PC-9 (cell line): ENCODE results near the gene EXOC4. TPM values are rescaled to one million over a fixed set of nuclear protein-coding genes. Genes with fewer than 3 reads are reported as not detected.

ENCODE experiments used
- BruUV-seq: library from RNA; stranded (reverse); fragments of 400-500 nt; replicated peaks from 2 replicates; lab custom pipeline; 2021; lab: Mats Ljungman, UMichigan
- CTCF ChIA-PET: fragments of 300-600 bp; sonication (Branson Sonifier 250); formaldehyde crosslinking; loops from one replicate; lab custom pipeline; 2022; ENCODE audit warnings: antibody characterized with exemption; lab: Charles Lee
- POLR2A ChIA-PET: fragments of 300-600 bp; sonication (Branson Sonifier 250); formaldehyde crosslinking; loops from one replicate; lab custom pipeline; 2022; ENCODE audit warnings: antibody characterized with exemption; ENCODE audit not compliant: unreplicated experiment; lab: Charles Lee
- DNase-seq, 2 experiments: peaks; one replicate each; pipeline versions ENCODE4 v3.0.0 to v3.0.0-alpha.2; 2015 to 2022; ENCODE audit warnings: mixed read lengths in 1 of 2
- H2AFZ ChIP-seq: fragments of 200-600 bp; sonication (generic); 2 replicates; pipeline ENCODE4 v1.8.1; 2017; ENCODE audit warnings: antibody characterized with exemption
- H3F3A ChIP-seq: fragments of 200-600 bp; sonication (generic); 2 replicates; pipeline ENCODE4 v1.8.1; 2017; ENCODE audit warnings: antibody characterized with exemption, mild to moderate bottlenecking, low read depth; ENCODE audit not compliant: insufficient read depth
- H3K27ac ChIP-seq: fragments of 200-600 bp; sonication (generic); 2 replicates; pipeline ENCODE4 v1.6.1; 2016; ENCODE audit warnings: mixed run types
- H3K27me3 ChIP-seq: fragments of 200-600 bp; sonication (generic); 2 replicates; pipeline ENCODE4 v1.6.1; 2016; ENCODE audit warnings: low read depth, mixed run types; ENCODE audit not compliant: insufficient read depth
- H3K36me3 ChIP-seq: fragments of 200-600 bp; sonication (generic); 2 replicates; pipeline ENCODE4 v1.6.1; 2016; ENCODE audit warnings: low read depth, mixed run types
- H3K4me1 ChIP-seq: fragments of 200-600 bp; sonication (generic); replicated peaks from 2 replicates; pipeline ENCODE4 v1.6.1; 2016; ENCODE audit warnings: mixed run types; ENCODE audit not compliant: insufficient read depth
- H3K4me2 ChIP-seq: fragments of 200-600 bp; sonication (generic); 2 replicates; pipeline ENCODE4 v1.6.1; 2017; ENCODE audit warnings: mixed run types
- H3K4me3 ChIP-seq: fragments of 200-600 bp; sonication (generic); 2 replicates; pipeline ENCODE4 v1.6.1; 2016; ENCODE audit warnings: mixed run types
- H3K79me2 ChIP-seq: fragments of 200-600 bp; sonication (generic); 2 replicates; pipeline ENCODE4 v1.6.1; 2017; ENCODE audit warnings: low read depth, mixed run types
- H3K9me2 ChIP-seq: fragments of 200-600 bp; sonication (generic); 2 replicates; pipeline ENCODE4 v1.8.1; 2017; ENCODE audit warnings: mild to moderate bottlenecking; ENCODE audit not compliant: insufficient read depth
- H3K9me3 ChIP-seq: fragments of 200-600 bp; sonication (generic); 2 replicates; pipeline ENCODE4 v1.8.1; 2016; ENCODE audit warnings: low read depth; ENCODE audit not compliant: insufficient read depth
- H4K20me1 ChIP-seq: fragments of 200-600 bp; sonication (generic); 2 replicates; pipeline ENCODE4 v1.8.1; 2017; ENCODE audit not compliant: insufficient read depth
- EZH2 ChIP-seq: fragments of 200-600 bp; sonication (generic); IDR thresholded peaks from 2 replicates; pipeline ENCODE4 v1.8.0; 2017; ENCODE audit warnings: antibody characterized with exemption, low read depth
- intact Hi-C: fragments of 100-400 bp; cut with micrococcal nuclease; formaldehyde crosslinking; loops from one replicate; pipeline ENCODE4 v1.10.0; 2022; ENCODE audit not compliant: unreplicated experiment
- total RNA-seq: library from RNA; stranded (reverse); gene quantifications from 2 replicates; pipeline ENCODE4 v1.2.3, GENCODE V29; 2021
- TF ChIP-seq, protein P1 (sequence below): fragments of 200-600 bp; sonication (generic); conservative IDR thresholded peaks from 2 replicates; pipeline ENCODE4 v1.6.1; 2017; ENCODE audit warnings: mixed run types, antibody characterized with exemption, mild to moderate bottlenecking, moderate library complexity

EXOC4 gene
- total RNA-seq, 1 experiment from 2014 or later: 101 TPM

DNA sequence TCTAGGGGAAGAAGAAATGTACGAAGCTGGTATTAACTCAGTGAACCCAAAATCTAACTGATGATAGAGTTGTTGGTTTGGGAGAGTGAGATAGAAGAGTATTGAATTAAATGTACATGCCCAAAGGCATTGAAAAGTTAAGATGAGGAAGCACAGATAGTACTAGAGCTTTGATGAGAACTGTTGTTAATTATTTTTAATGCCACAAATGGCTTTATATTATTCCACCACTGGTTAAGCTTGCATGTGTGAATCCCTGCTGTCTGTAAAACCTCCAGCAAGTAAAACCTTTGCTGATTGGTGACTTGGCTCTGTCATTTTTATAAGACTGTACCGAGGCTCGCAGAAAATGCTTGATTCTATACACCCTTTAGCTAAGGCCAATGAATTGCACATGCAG lies 491.6 kb downstream of the EXOC4 start:
- Histone ChIP-seq H3K9me3 (no peaks in the 10 kb centered on the region), H3K27ac (no peak overlapping the region), H3F3A (no peaks in the 10 kb centered on the region), H3K4me2 (no peak overlapping the region), H3K4me1 (no peaks in the 10 kb centered on the region), H4K20me1 (no peaks in the 10 kb centered on the region), H3K4me3 (no peak overlapping the region), H3K27me3 (no peaks in the 10 kb centered on the region), H3K9me2 (no peaks in the 10 kb centered on the region; the same call in 1 of the 2 replicates), H3K36me3 (no peaks in the 10 kb centered on the region), H2AFZ (no peak overlapping the region), H3K79me2 (no peaks in the 10 kb centered on the region)
- ChIA-PET CTCF (no interaction called here), POLR2A (no interaction called here)
- no peak for TF ChIP-seq EZH2
- TF ChIP-seq, protein P1, sequence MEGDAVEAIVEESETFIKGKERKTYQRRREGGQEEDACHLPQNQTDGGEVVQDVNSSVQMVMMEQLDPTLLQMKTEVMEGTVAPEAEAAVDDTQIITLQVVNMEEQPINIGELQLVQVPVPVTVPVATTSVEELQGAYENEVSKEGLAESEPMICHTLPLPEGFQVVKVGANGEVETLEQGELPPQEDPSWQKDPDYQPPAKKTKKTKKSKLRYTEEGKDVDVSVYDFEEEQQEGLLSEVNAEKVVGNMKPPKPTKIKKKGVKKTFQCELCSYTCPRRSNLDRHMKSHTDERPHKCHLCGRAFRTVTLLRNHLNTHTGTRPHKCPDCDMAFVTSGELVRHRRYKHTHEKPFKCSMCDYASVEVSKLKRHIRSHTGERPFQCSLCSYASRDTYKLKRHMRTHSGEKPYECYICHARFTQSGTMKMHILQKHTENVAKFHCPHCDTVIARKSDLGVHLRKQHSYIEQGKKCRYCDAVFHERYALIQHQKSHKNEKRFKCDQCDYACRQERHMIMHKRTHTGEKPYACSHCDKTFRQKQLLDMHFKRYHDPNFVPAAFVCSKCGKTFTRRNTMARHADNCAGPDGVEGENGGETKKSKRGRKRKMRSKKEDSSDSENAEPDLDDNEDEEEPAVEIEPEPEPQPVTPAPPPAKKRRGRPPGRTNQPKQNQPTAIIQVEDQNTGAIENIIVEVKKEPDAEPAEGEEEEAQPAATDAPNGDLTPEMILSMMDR: no peak
- DNase-seq: no peak
- intact Hi-C loops: no loop called here
- no TSS peak for BruUV-seq

DNA sequence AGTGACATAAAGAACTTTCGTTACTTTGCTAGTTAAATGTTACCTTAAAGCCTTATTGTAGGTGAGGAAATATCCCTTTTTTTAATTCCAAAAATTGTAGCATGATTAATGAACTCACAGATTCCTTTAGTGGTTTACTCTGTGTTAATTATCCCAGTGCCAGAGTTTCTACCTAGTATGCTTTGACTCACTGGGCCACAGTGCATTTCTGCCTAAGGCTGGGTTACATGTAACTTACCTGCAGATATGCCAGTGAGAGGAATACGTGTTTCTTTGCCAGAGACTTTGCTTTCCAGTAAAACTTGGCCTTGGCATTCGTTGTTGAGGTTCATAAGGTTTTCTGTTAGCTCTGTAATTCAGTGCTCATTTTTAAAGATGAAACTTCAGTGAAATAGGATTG lies 493.4 kb downstream of the EXOC4 start:
- H4K20me1 ChIP-seq: no peaks in the 10 kb centered on the region
- H3F3A ChIP-seq: no peaks in the 10 kb centered on the region
- H3K9me3 ChIP-seq: no peaks in the 10 kb centered on the region
- H3K27me3 ChIP-seq: no peaks in the 10 kb centered on the region
- ChIA-PET CTCF (interaction anchor here (0.6 kb wide), 1 partner anchor 940 kb away, joined by 3 read pairs; no protein-coding TSS in a partner anchor), POLR2A (interaction anchor here (0.6 kb wide), 1 partner anchor 142 kb away, joined by 5 read pairs; no protein-coding TSS in a partner anchor)
- BruUV-seq: no TSS peak
- TF ChIP-seq, protein P1: no peak
- no peak for TF ChIP-seq EZH2
- H2AFZ ChIP-seq: no peak overlapping the region
- H3K36me3 ChIP-seq: no peaks in the 10 kb centered on the region
- H3K9me2 ChIP-seq: no peaks in the 10 kb centered on the region; the same call in 1 of the 2 replicates
- no peak overlapping the region for H3K4me3 ChIP-seq
- H3K79me2 ChIP-seq: no peaks in the 10 kb centered on the region
- H3K4me1 ChIP-seq: no peaks in the 10 kb centered on the region
- no peak overlapping the region for H3K27ac ChIP-seq
- DNase-seq: no peak
- no peak overlapping the region for H3K4me2 ChIP-seq
- intact Hi-C loops: no loop called here

DNA sequence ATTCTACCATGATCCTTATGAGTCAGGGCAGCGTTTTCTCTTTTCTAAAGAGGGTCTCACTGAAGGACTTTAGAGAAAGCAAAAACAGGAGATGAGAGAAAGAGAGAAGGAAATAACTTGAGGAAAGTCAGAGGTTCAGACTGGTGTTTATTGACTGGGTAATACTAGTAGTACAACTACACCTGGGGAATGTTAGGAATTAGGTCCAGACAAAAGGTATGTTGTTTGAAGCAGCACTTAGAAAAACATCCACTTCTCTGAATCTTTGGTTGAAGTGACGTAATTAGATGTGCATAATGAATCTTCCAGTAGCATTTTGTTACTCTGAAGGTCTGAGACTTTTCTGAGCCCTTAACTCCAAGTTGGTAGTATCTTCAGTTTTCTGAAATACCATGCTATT lies 494.0 kb downstream of the EXOC4 start:
- Histone ChIP-seq H3K79me2 (no peaks in the 10 kb centered on the region), H3F3A (no peaks in the 10 kb centered on the region), H3K4me1 (no peaks in the 10 kb centered on the region), H4K20me1 (no peaks in the 10 kb centered on the region), H3K4me2 (no peak overlapping the region), H3K4me3 (no peak overlapping the region), H3K27me3 (no peaks in the 10 kb centered on the region), H3K36me3 (no peaks in the 10 kb centered on the region), H3K9me2 (no peaks in the 10 kb centered on the region; the same call in 1 of the 2 replicates), H3K27ac (no peak overlapping the region), H3K9me3 (no peaks in the 10 kb centered on the region), H2AFZ (no peak overlapping the region)
- DNase-seq: peak in 1 of 2 experiments; percentile 53
- no TSS peak for BruUV-seq
- TF ChIP-seq, protein P1: no peak
- TF ChIP-seq EZH2: no peak
- POLR2A ChIA-PET: no interaction called here
- CTCF ChIA-PET: no interaction called here
- intact Hi-C loops: no loop called here
